ENCODE measurements around the gene ZNF354C.

Gene ZNF354C

DNA sequence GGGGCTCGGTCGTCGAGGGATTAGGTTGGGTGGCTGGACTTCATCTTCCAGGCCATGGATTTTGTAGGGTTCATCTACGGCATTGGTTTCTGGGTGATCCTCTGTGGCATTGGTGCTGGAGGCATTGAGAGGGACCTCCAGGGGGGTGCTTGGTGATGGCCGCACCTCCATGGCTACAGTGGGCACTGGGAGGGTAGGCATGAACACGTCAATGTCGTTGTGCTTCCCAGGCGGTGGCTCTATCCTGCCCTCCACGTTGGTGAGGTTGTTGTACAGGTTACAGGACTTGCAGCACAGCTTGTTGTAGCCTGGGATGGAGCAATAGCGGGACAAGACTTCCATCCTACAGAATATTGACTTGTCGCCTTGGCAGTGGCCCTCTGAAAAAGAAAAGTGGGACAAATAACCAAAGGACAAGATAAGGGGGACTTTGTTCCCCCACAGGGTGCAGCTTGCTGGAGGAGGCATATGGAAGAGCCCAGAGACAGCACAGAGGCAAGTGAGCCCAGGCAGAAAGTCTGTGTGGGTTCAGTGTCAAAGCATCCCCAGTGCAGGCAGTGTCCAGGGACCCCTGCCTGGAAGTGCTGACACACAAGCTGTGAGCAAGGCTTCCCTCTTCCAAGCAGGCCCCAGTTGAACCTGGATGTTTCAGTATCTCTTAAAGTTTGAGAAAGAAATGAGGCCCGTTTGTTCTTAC lies 53.9 kb downstream of the ZNF354C start:
- DNase-seq, result no peak

DNA sequence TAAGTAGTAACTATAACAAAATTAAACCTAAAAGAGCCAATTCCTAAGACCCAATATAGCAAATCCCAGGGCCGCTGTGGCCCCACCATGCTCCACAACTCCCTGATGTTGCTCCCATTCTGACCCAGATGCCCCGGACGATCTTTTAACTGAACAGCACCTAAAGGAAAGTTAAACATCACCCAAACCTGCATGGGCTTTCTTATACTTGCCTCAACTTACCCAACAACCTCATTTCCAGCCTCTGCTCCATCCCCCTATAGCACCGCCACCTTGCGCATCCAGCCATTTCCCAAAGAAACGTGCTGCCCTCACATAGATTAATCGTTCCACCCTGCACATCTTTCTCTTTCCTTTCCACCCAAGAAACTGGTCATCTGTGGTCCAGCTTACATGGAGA lies 54.6 kb downstream of the ZNF354C start:
- DNase-seq, result no peak

DNA sequence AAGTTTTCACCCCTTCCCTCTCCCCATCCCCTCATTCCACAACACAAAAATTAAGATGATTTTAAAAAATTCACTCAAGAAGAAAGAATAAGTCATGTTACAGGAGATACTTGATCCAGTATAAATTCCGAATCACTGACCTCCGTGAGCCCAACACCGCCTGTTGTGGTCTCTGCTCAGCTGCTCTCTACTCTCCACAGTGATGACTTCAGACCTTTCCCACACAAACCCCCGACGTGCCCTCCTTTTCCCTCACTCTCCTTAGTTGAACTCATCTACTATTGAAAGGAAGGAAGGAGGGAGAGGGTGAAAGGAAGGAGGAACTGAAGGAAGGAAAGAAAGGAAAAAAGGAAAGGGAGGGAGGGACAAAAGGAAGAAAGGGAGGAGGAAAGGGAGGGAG lies 55.1 kb downstream of the ZNF354C start:
- DNase-seq, result no peak

DNA sequence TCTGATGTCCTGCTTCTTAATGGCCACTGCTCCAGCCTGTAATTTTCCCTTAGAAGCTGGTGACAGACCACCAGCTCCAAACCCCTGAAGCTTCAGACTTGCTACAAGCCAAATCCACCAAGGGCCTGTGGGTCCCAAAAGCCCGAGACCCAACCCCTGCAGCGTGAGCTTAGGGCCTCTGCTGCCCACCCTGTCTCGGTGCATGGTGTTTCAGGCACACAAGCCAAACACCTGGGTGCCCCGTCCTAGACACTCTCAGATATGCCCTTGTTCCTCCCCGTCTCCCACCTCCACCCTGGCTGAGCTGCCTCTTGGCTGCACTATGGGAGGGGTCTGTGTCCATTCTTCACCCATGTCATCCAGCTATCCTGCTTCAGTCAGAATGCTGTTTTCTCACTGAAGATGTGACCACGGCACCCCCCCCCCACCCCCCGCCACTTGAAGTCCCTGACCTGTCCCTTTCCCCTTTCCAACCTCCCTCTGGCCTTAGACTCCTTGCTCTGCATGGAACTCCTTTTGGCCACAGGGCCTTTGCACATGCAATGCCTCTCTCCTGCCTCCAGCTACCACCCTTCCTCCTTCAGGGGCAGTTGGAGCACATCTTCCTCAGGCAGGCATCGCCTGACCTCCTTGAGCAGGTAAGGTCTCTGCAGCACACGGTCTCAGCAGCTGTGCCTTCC lies 55.8 kb downstream of the ZNF354C start:
- DNase-seq, result no peak

DNA sequence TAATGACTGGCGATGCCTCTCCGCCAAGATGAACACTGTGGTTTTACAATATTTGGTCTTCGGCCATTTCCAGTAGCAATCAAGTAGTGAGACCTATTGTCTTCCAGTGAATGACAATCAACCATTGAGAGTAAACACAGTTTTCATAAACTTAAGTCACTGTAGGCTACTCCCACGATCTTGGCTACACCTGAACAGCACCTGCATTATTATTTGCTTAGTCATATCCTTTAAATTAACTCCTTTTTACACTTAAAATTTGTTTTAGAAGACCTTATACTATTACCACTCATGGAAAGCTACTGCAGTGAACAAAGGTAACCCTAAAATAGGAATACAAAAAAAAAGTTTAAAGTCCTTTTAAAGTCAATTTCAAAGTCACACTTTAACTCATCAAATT lies 58.2 kb downstream of the ZNF354C start:
- no peak for DNase-seq

DNA sequence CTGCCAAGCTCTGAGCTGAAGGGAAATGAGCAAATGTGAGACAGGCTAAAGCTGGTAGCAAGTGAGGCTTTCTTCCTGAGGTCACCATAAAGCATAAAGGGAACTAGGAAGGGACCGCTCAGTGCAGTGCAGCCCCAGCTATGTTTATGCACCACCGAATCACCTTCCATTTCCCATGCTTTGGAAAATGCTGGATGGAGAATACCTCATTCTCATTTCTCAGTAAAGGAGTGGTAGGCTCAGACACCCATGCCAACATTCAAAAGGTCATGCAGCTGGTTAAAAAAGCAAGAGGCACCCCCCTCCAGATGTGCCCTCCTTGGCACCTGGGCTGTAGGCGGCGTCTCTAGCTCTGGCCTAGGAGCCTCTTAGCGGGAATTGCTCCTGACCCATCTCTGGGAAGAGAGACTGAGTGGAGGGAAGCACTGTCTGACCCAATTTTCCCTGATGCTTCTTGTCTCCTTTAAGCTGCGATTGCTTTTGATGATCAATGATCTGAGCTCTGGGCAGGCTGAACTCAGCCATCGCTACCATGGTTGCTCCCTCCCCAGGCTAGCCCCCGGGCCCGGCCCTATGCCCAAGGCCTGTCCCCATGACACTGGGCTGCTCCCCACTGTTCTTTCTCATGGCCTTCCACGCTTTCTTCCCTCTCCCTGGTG lies 58.7 kb downstream of the ZNF354C start:
- DNase-seq, result no peak

DNA sequence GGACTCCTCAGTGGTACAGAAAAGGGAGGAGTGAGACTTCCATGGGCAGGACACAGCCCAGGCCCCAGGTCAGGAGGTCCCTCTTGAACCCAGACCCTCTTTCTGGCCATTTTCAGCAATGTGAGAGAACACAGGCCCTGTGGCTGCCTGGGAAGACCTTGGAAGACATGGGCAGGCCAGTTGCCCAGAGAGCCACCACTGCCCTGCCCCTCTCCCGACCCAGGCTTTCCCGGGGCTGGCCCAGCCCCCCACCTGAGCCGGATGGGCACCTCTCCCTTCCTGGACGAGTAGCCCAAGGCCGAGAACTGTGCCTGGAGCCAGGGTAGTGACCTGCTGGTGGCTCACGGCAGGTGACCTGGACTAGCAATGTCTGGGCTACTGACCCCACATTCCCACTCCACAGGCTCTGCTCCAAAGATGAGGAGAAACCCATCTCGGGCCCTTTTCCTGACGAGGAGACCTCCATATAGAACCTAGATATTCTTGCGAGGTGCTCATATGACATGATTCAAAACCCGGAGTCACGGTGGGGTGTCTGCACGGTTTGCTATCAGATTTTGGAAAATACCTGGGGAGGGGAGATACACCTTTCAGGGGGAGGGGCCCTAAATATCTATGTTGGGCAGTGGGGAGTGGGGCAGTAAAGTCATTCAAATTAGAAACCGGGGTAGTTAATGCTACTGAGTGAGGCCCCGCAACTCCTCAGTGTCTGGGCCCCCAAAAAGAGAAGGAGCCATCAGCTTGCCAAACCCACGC lies 59.4 kb downstream of the ZNF354C start:
- no peak for DNase-seq

DNA sequence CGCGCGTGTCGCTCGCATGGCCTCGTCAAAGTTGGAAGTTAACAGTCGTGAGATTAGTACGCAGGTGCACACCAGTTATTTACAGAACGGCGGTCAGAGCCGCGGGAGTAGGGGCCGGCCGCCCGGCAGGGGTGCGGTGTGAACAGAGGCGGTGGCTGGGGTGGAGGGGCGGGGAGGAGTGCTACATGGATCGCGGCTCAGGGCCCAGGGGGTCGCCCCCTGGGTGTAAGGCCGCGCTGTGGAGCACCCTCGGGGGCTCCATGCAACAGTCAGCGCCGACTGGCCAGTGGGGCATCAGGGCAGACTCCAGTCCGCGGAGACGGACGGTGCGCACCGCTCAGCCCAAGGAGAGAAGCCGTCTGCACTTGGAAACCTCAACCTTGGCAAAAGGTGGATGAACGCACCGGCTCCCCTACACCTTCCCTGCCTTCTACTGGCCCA lies 60.3 kb downstream of the ZNF354C start:
- no peak for DNase-seq

DNA sequence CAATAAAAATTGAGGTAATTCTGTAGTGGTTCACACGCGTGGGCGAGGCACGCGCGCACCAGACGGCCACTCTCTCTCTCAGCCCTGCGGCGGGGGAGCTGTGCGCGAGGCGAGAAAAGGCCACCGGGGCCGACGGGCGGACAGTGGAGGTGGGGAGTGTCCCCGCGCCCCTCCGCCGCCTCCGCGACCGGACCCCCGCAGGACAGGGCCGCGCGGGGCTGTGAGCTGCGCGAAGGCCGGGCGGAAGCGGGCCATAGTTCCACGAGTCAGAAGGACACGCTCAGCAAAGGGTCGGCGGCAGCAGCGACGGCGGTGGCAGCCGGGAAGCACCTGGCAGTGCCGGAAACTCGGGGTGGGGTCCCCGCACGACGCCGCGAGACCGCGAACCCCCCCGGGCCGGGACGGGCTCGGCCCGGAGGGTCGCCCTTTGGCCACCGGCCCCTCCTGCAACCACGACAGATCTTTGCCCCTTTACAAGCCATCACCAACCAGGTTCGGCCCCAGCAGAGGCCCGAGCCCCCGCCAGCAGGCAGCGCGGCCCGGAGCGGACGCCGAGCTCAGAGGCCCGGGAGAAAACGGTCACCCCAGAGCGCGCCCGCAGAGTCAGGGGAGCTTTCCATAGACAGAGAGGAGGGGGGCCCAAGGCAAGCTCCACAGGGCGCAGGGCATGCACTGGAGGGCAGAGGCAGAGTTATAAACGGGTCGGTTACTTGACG lies 60.9 kb downstream of the ZNF354C start:
- DNase-seq, result no peak

DNA sequence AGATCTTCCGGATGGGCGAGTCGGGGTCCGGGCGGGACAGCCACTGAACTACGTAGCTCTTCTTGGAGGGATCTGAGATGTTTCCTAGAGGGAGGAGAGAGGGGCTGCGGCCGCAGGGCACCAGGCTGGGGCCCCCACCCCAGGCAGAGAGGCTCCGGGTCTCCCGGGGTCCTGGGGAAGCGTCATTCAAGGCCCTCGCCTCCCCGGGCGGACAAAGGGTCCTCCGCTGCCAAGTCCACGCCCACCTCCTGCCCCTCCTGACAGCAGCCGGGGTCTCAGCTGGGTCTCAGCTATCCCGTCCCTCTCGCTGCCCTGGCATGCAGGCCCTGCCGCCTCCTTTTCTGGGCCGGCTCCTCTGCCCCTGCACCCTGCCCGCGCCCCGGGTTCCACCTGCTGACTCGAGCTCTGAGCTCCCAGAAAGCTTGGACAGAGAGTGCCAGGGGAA lies 61.5 kb downstream of the ZNF354C start:
- no peak for DNase-seq

DNA sequence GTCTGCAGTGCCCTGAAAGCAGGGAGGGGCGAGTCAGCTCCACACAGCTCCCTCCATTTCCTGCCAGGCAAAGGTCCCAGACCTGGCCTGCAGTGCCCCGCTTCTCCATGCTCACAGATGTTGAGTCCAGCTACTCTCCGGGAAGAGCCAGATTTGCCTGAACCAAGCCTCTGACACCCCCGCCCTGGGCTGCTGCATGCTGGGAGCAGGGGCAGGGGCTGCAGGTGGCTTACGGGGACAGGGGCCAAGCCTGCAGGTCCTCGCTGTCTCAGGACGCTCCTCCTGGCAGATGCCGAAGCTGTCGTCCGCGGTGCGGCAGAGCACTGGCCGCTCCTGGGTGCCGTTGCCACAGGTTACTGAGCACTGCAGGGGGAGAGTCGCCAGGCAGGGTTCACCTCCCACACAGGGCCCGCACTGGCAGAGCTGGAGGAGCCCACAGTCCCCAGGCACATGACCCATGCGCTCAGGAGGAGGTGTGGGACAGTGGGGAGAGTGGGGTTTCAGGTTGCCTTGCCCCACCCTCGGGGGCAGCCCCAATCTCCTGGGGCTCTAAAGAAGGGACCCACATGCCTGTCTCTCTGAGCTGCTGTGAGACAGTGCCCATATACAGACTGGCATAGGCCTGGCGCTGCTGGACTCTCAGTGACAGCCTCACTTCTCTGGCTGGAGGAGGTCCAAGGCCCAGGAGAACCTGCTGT lies 62.4 kb downstream of the ZNF354C start:
- DNase-seq, result no peak

DNA sequence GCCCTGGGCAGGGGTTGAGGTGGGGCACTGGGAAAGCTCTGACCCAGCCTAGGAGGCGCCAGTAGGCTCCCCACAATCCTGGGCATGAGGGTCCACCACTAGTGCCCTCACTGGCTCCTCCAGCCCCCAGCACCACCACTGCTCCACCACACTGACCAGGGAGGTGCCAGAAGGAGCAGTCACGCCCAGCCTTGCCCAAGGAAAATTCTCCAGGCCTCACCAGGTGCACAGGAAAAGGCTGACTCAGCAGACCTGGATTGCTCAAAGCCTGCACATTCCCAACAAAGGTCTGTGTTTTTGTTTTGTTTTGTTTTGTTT lies 62.9 kb downstream of the ZNF354C start:
- no peak for DNase-seq

DNA sequence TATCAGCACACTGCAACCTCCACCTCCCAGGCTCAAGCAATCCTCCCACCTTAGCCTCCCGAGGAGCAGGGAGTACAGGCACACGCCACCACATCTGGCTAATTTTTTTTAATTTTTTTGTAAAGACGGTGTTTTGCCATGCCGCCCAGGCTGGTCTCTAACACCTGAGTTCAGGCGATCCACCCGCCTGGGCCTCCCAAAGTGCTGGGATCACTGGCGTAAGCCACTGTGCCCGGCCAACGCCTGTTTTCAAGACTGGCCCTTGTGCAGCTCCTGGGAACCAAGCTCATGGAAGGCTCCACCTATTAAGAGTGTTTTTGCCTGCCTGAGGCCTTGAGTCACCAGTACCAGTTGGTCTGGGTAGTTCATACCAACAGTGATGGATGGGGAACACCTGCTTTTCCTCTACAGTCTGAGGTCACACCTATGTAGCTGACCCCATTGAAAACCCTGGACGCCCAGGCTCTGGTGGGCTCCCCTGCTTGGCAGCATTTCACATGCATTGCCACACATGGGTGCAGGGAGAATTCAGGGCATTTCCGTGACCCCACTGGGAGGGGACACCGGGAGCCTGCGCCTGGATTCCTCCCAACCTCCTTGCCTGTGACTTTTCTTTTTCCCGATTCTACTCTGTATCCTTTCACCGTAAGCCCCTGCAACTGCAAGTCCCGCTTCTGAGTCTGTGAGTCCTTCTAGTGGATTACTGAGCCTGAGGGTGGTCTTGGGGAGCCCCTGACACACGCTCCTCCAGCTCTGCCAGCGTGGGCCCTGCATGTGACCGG lies 63.5 kb downstream of the ZNF354C start:
- no peak for DNase-seq

DNA sequence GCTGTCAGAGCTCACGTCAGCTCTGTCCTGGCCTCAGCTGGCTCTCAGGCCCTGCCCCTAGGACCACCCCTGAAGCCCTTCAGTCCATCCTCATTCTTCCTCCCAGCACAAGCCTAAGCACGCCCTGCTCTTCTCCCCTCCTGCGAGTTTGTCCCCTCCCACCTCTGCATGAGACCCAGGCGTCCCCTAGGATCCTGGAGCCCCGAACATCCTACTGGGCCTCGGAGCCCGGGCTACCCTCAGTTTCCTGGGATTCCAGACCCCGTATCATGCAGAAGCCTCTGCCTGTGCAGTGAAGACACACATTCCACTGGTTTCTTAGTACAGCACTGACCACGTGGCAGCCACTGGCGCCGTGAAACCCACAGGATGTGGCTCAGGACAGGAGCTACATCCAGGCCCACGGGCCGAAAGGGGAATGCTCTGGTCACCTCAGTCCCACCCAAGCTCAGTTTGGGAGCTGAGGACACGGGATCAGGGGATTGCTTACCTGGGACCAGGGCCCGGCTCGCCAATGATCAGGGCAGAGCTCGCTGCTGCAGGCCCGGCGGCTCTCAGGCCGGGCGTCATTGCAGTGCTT lies 64.2 kb downstream of the ZNF354C start:
- DNase-seq, result no peak

DNA sequence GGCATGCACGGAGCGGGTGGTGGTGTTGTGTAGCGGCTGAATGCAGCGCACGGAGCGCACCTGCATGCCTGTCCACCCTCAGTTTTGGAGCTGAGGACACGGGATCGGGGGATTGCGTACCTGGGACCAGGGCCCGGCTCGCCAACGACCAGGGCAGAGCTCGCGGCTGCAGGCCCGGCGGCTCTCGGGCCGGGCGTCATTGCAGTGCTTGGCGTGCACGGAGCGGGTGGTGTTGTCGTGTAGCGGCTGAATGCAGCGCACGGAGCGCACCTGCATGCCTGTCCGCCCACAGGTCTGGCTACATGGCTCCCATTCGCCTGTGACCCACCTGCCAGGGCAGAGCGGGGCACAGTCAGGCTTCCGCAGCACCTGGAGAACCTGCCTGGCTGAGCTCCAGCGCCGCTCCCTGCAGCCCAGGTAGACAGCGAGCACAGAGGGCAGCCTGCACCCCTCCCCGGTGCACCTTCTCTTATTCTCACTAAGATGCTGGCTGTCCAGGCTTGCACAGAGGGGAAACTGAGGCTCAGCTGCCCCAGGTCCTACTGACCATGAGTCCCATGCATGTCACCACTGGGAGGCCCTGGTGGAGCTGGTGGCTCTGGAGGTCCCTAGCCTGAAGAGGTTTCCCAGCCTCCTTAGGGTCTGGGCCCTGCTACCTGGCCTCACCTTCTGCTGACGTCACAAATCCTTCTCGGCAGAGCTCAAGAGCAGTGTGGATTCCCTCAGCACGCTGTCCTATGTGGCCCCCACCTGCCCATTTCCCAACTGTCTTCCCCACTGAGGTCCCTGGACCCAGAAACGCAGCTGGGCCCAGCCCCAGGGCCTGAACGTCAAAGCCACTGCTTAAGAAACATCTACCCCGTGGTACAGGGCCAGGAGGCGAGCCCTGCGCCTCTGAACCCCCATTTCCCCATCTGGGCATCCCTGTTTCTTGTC lies 64.9 kb downstream of the ZNF354C start:
- DNase-seq, result no peak

DNA sequence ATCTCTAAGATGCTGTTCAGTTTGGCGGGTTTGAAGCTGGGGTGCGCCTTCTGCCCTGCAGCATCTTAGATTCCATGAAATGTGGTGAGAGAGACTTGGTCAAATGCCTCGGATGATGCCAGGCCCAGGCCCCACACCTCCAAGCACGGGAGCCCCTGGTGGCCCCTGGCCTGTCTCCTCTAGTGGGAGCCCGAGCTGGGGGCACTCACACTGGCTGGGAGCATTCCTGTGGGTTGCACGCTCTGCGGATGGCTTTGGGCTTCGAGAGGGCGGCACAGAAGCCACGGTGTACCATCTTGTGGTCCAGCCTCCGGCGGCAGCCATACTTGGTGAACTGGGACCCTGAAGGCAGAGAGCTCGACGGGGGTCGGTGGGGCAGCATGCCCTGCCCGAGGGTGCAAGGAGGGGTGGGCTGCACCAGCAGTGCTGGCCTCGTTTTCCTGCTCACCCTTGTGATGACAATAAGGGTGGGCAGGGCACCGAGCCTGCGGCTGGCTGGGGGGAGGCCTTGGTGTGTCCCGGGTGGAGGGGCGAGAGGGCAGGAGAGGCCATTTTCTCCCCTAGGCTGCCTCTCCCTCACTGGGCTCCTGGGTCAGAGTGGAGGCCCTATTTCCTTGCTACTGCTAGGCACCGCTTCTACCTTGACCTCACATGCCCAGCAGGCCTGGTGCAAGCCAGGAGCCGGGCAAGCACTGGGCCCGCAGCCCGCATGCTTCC lies 65.8 kb downstream of the ZNF354C start:
- no peak for DNase-seq

DNA sequence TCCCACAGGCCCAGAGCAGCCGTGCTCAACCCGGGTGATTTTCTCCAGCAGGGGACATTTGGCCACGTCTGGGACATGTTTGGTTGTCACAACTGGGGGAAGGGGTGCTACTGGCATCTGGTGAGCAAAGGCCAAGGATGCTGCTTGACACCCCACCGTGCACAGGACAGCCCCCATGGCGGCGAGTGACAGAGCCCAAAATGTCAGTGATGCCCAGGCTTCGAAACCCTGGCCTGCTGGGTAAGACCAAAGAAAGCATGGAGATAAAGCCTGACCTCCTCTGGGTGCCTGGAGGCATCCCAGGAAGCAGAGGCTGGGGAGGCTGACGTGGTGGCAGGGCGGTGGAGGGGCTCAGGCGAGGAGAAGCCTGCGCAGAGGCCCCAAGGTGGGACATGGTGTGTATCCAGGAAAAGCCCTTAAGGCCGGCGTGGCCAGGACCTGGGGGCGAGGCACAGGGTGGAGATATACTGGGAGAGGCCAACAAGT lies 66.4 kb downstream of the ZNF354C start:
- no peak for DNase-seq

DNA sequence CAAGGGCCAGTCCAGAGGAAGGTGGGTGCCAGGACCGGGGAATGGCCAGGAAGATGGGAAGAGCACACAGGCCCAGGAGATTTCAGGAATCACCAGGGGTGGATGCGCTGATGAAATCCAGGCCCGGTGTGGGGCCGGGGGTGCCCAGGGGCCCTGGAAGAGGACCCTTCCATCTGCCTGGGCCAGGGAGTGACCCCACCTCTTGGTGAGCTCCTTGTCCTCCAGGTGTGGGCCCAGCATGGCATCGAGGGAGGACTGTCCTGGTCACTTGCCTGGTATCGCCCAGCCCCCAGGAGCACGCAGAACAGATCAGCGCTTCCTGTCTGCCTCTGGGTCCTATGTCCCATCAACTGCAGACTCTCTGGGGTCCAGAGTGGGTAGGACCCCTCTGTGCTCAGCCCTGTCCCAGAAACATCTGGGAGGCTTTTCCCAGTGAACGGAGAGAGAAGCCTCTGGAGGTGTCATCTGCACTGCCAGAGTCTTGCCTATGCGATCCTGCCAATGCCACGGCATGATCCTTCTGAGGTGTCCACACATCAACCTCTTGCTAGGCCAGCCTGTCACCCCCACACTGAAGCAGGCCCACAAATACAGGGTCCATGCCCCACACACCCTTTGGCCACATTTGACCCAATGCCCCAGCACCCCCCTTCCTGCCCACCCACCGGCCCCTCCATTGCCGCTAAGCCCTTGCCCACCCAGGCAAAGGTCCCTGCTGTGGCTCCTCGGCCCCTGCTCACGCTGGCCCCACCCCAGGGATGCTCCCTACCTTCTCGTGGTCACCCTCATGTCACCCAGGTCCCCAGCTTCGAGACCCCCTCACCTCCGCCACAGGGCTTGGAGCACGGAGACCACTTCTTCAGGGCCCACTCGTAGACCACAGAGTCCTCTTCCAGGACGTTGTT lies 67.2 kb downstream of the ZNF354C start:
- DNase-seq, result no peak

Data from fibroblast of skin of back (primary cell).